Upper lobe of left lung (tissue), 4 donors: ENCODE results near the gene GNG13.

Experiments used
- CTCF ChIP-seq, 6 experiments: fragments of 450-650 bp in 4 of 6; fragments of 200-600 bp in 2 of 6; sonication (generic) in 2 of 6; IDR thresholded peaks; one replicate each; pipeline ENCODE4 v1.5.1; 2016 to 2019; ENCODE audit warnings: antibody characterized with exemption in 6 of 6
- EP300 ChIP-seq, 4 donors: sonication (generic); formaldehyde crosslinking; IDR thresholded peaks; one replicate each; pipeline ENCODE4 v1.5.1; 2017; ENCODE audit warnings: antibody characterized with exemption in 4 of 4, control low read depth in 2 of 4
- POLR2A ChIP-seq, 4 donors: fragments of 450-650 bp; IDR thresholded peaks; one replicate each; pipeline ENCODE4 v1.5.1; 2016 to 2017; ENCODE audit warnings: antibody characterized with exemption in 4 of 4, mild to moderate bottlenecking in 2 of 4
- POLR2AphosphoS5 ChIP-seq, 2 donors: sonication (generic); formaldehyde crosslinking; IDR thresholded peaks; one replicate each; pipeline ENCODE4 v1.5.1; 2017; ENCODE audit warnings: antibody characterized with exemption in 2 of 2

- TF ChIP-seq POLR2AphosphoS5 (IDR thresholded peaks at IDR 0.05) (no peak), CTCF (IDR thresholded peaks at IDR 0.05) (no peak), POLR2A (IDR thresholded peaks at IDR 0.05) (no peak), EP300 (IDR thresholded peaks at IDR 0.05) (no peak)
These were observed 6.3 kb downstream of the GNG13 start for GRCh38 chr16:794091-794822.
